OCI-LY7 (cell line): ENCODE data around the gene ABCC8.

Experiments
- EZH2phosphoT487 ChIP-seq: fragments of 200-600 bp; sonication (generic); IDR thresholded peaks from 2 replicates; pipeline ENCODE4 v1.6.1; 2018; ENCODE audit warnings: low read depth, borderline replicate concordance, mild to moderate bottlenecking, mixed run types, antibody characterized with exemption, low read length, moderate library complexity, mixed read lengths
- TF ChIP-seq, protein P1 (sequence below): fragments of 200-600 bp; sonication (generic); conservative IDR thresholded peaks from 2 replicates; pipeline ENCODE4 v1.5.1; 2014; ENCODE audit warnings: mild to moderate bottlenecking, antibody characterized with exemption, low read length, moderate library complexity, mixed read lengths

DNA sequence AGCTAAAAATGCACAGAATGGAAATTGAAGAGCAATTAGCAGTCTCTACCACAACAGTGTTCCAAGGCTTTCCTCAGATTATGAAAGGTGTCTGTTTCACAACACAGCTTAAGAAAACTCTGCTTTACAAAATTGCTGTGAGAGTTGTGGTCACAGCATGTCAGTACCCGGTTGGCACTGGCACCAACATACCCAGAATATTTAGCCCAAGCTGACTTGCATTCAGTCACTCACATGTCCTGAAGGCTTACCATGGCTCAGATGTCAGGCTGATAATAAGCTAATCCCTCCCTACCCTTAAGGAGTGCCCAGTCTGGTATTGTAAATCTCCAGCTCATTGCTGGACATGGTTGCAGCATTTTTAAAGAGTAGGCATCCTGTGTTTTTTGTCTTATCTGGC, 110.2 kb downstream of the ABCC8 start:
- TF ChIP-seq, protein P1, sequence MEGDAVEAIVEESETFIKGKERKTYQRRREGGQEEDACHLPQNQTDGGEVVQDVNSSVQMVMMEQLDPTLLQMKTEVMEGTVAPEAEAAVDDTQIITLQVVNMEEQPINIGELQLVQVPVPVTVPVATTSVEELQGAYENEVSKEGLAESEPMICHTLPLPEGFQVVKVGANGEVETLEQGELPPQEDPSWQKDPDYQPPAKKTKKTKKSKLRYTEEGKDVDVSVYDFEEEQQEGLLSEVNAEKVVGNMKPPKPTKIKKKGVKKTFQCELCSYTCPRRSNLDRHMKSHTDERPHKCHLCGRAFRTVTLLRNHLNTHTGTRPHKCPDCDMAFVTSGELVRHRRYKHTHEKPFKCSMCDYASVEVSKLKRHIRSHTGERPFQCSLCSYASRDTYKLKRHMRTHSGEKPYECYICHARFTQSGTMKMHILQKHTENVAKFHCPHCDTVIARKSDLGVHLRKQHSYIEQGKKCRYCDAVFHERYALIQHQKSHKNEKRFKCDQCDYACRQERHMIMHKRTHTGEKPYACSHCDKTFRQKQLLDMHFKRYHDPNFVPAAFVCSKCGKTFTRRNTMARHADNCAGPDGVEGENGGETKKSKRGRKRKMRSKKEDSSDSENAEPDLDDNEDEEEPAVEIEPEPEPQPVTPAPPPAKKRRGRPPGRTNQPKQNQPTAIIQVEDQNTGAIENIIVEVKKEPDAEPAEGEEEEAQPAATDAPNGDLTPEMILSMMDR, result no peak
- TF ChIP-seq EZH2phosphoT487, result no peak
